Activated CD4-positive, CD25-positive, alpha-beta regulatory T cell treated with anti-CD3 and anti-CD28 coated beads, Interleukin-2, amount 50 U/mL, for 24 hours (primary cell): ENCODE data around the gene RTN4RL1.
"Not testable (repeated sequence)": the region's sequence is repeated elsewhere in the genome, so short reads cannot be mapped to it uniquely, and the experiment has no call there.

Experiments
- ATAC-seq, 2 donors: fragments of 150-1000 bp; cut with Tn5 transposase; one replicate each; pipeline ENCODE4 v1.10.0; 2021; ENCODE audit warnings: mild to moderate bottlenecking in 1 of 2, moderate library complexity in 1 of 2

RTN4RL1 gene

GRCh38 chr17:1914661-1915083 is 110.5 kb downstream of the RTN4RL1 start:
- ATAC-seq, result no peak

GRCh38 chr17:1913702-1914101 is 111.4 kb downstream of the RTN4RL1 start:
- ATAC-seq, result no peak

DNA sequence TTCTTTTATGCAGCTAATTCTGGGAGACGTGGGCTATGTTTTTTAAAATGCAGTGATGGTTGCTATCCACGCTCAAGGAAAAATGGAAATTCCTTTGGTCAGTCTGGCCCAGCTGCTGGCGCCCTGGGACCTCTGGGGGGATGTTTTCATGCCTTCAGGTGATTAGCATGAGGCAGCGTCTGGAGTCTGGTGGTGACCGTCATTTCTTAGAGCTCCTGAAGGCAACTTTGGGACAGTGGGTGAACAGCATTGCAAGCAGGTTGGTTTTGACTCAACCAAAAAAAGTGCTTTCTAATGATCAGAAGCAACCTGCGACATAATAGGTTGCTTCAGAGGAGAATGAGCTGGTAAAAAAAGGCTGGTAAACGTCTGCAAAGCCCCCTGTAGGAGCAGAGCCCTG is 113.0 kb downstream of the RTN4RL1 start:
- no peak for ATAC-seq

GRCh38 chr17:1909985-1910384 is 115.1 kb downstream of the RTN4RL1 start:
- no peak for ATAC-seq

DNA sequence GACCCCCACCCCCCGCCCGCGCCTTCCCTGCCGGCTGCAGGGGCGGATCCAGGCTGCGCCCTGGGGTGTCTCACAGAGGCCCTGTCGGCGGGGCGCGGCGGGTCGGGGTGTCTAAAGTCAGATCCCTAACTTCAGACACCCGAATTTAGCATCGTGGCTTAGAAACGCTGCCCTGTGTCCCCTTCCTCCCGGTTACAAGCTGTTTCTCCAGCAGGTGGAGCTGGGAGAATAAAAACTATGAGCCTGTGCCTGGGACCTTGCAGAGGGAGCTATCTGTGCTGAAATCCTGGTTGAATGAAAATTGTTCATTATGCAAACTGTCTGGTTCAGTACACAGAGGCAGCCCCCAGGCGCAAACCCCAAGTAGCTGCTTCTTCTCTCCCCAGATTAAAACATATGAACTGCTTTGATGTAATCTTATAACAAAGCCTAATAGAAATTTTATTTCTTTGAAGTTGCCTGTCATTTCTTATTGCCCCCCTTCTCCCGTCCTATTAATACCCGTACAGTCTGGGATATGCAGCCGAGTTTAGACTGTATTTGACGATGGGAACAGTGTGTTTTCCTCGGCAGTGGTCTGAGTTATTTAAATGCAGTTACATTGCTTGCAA is 116.3 kb downstream of the RTN4RL1 start:
- peak; percentile 59 to 67 for ATAC-seq

GRCh38 chr17:1907909-1908698 is 117.0 kb downstream of the RTN4RL1 start:
- peak in 1 of 2 donors; percentile 27 for ATAC-seq

GRCh38 chr17:1907216-1907631 is 117.9 kb downstream of the RTN4RL1 start:
- no peak for ATAC-seq

- ATAC-seq, result no peak
Observed at GRCh38 chr17:1906662-1907101, 118.5 kb downstream of the RTN4RL1 start.

DNA sequence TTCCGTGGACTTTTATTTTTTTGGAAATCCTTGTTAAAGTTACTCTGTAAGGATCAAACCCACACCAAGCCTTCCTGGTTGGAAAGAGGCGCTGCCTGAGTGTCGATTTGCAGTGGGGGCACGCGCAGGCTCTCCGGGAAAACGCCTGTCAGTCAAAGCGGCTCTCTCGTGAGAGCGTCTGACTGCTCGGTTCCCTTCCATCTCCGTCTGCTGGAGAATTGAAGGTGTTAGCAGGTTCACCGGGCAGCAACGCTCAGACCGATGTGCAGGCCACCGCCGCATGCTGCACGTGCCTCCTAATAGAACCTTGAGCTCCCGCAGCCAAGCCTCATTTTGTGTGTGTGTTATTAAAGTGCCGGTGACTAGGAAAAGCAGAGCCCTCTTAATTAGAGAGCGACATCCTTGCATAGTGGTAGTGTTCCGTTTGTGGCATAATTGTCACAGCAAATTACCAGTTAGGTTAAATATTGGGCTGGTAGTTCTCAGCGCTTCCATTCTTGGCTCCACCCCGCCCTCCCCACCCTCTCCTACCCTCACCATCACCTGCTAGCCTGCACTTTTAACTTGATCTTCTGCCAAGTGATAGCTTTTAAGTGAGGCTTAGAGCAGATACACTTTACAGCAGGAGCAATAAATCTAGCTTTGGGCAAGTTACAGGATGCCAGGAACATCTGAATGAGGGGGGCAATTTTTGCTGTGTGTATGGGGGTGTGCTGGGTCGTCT is 119.8 kb downstream of the RTN4RL1 start:
- ATAC-seq, result no peak

DNA sequence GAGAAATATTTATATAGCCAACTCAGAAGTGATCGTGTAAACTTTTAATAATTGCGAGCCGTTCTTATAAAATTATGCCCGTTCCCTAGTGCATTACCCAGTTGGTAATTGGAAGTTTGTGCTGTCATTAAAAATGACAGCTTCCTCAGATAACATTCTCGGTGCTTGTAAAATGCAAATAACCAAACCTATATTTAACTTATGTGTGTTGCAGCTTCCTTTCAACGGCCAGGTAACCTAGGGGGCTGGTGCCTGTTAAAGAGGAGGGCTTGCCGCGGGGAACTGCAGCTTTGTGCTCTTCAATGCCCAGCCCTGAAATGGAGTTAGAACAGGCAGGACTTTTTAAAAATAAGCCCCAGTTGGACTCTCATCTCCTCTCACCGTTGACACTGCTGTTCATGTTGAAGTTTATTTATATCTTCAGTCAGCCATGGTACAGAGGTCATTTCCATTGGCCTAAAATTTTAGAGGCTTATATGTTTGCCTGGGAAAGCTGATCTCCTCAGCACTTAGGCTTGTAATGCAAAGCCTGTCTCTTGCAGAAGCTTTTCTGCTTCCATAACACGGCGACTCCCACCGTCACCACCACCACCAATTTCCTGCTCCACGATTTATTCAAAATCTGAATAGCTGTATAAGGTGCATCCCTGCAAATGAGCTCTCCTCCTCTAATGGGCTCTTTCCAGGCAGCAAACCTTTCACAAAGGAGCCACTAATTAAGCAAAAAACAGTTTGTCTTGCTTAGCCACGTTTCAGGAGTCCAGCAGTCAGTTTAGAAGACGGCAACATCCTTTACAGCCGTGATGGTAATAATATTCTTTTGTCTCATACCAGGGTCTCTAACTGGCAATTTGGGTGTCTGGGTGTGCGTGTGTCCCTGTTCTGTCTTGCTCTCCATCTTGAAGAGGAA is 120.6 kb downstream of the RTN4RL1 start:
- ATAC-seq, result no peak

- no peak for ATAC-seq
Observed at GRCh38 chr17:1899403-1900000, 125.6 kb downstream of the RTN4RL1 start.

- ATAC-seq, result no peak
Observed at GRCh38 chr17:1898872-1899271, 126.3 kb downstream of the RTN4RL1 start.

GRCh38 chr17:1898332-1898731 is 126.8 kb downstream of the RTN4RL1 start:
- ATAC-seq, result no peak

DNA sequence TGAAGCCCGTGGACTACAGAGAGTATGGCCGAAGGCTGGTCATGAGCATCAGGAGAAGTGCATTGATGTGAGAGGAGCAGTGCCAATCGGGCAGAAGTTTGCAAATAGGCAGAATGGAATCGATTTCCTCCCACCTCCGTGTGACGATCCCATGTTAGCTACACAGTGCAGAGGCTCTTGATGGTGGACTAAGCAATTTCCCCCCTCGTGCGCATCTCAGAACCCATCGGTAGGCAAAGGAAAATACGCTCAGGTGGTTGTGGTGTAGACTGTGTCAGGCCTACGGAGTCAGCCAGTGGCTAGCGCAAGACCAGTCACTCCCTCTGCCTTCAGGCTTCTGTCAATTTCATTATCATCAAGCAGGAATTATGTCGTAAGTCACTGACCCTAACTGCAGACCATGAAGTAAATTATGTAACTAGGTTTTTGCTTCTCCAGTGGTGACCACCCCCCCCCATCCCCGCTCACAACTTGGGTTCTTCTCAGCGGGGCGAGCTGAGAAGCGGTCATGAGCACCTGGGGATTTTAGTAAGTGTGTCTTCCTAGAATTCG is 128.0 kb downstream of the RTN4RL1 start:
- ATAC-seq, result no peak

GRCh38 chr17:1896243-1897104 is 128.7 kb downstream of the RTN4RL1 start:
- no peak for ATAC-seq

DNA sequence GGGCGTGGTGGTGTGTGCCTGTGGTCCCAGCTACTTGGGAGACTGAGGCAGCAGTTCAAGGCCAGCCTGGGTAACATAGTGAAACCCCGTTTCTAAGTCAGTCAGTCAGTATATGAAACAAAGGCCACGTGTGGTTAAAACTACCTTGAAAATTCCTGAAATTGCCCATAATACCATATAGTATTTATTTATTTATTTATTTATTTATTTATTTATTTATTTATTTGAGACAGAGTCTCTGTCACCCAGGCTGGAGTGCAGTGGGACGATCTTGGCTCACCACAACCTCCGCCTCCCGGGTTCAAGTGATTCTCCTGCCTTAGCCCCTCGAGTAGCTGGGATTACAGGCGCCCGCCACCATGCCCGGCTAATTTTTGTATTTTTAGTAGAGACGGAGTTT is 129.7 kb downstream of the RTN4RL1 start:
- ATAC-seq, result not testable (repeated sequence)

GRCh38 chr17:1894753-1895339 is 130.3 kb downstream of the RTN4RL1 start:
- ATAC-seq, result no peak

DNA sequence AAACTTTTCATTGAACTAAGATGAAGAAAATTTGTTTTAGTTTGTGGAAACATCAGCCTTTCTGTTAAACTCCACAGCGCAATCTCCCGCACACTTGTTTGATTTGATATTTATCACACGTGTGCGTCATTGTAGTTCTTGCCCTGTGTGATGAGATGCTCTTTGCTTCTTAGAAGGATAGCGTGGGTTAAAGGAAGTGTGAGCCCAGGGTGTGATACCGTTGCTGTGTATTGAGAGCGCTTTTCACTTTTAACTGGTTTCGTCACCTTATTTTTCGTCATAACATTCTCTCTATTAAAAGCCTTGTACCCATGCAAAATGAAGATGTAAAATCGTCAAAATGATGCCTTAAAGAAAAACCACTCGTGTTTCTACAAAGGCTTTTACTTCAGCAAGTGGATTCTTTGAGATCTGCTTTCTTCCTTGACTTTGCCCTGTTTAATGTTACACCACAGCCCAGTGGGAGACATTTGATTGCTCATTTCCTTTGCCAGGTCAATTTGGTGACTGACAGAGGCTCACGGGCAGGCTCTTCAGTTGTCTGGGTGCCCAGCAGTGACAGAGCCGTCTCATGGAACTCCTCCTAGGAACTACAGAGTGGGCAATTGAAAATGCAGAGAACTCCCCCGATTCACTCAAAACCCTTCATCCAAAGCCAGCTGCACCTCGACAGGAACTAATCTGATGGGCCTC is 134.2 kb downstream of the RTN4RL1 start:
- ATAC-seq, result peak; percentile 89 to 96

- ATAC-seq, result no peak
Observed at GRCh38 chr17:1888741-1889140, 136.4 kb downstream of the RTN4RL1 start.
